ENCODE data around the gene SMAD1.

The SMAD1 gene

DNA sequence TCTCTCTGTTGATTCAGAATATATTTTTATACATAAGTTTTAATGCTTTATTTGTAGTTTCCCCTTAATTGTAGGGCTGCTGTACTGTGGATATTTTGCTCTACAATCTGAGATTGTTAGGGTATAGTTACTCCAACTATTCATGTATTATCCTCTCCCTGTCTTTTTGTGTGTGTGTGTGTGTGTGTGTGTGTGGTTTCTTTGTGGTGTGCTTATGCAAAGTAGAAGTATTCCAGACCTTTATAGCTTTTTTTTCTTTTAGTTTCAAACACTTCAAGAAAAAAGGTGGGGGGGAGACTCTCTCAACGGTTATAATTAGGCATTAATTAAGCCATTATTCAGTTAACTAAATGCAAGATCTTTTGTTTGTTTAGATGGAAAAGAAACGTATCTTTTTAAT lies 6.7 kb downstream of the SMAD1 start:
- TF ChIP-seq, protein P1, sequence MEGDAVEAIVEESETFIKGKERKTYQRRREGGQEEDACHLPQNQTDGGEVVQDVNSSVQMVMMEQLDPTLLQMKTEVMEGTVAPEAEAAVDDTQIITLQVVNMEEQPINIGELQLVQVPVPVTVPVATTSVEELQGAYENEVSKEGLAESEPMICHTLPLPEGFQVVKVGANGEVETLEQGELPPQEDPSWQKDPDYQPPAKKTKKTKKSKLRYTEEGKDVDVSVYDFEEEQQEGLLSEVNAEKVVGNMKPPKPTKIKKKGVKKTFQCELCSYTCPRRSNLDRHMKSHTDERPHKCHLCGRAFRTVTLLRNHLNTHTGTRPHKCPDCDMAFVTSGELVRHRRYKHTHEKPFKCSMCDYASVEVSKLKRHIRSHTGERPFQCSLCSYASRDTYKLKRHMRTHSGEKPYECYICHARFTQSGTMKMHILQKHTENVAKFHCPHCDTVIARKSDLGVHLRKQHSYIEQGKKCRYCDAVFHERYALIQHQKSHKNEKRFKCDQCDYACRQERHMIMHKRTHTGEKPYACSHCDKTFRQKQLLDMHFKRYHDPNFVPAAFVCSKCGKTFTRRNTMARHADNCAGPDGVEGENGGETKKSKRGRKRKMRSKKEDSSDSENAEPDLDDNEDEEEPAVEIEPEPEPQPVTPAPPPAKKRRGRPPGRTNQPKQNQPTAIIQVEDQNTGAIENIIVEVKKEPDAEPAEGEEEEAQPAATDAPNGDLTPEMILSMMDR (IDR thresholded peaks at IDR 0.05; ENCODE audit: low read depth, low read length) = no peak
- H3K4me3 ChIP-seq (ENCODE audit: low read depth, low read length) = no peak overlapping the region

DNA sequence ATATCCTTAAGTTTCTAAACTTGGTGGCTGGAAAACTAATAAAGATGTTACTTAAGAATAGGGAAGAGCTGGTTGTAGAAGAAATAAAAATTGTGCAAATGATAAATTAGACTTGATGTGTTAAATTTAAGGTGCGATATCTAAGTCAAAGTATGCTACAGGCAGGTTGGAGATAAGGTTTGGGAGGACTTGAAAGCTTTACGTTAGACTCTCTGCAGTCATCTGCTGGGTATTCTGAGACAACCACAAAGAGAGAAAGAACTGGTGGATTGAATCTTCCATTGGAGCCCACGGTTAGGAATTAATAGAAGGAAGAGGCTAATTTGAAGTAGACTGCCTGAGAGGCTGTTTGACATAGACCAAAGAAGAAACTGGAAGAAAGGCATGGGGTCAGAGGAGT lies 7.9 kb downstream of the SMAD1 start:
- no peak overlapping the region for H3K4me3 ChIP-seq (ENCODE audit: low read depth, low read length)
- TF ChIP-seq, protein P1 (IDR thresholded peaks at IDR 0.05; ENCODE audit: low read depth, low read length) = no peak

DNA sequence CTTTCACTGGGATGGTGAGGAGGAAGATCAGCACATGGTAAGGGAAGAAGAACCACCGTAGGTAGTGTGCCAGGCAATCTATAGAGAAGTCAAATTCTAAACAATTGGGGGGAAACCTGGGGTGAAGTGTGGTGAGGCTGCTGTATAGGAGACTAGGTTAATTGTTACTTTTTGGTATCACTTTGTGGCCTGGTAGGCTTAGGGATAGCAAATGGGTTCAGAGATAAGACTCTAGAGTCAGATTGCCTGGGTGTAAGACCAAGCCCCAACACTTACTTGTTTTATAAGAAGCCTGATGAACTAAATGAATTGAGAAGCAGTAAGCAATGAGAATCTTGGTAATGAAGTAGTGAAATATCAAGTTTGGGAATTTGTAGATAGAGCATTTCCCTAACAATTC lies 8.7 kb downstream of the SMAD1 start:
- TF ChIP-seq, protein P1 (IDR thresholded peaks at IDR 0.05; ENCODE audit: low read depth, low read length) = no peak
- H3K4me3 ChIP-seq (ENCODE audit: low read depth, low read length) = no peak overlapping the region

DNA sequence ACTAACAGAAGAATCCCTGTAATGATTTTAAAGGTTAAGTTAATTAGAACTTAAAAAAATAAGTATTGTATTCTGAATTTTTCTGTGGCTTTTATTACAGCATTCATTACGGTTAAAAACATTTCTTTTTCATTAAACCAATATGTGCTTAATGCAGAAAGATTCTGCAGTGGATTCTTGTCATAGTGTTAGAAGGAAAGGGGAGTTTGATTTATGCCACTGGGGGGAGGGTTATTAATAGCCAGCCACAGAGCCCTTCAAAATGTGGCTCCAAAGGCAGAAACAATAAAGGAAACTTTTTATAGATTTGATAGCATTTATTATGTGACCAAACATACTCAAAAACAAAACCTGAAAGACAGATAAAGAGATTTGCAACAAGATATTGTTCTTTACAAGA lies 9.1 kb downstream of the SMAD1 start:
- no peak overlapping the region for H3K4me3 ChIP-seq (ENCODE audit: low read depth, low read length)
- TF ChIP-seq, protein P1 (IDR thresholded peaks at IDR 0.05; ENCODE audit: low read depth, low read length) = no peak

DNA sequence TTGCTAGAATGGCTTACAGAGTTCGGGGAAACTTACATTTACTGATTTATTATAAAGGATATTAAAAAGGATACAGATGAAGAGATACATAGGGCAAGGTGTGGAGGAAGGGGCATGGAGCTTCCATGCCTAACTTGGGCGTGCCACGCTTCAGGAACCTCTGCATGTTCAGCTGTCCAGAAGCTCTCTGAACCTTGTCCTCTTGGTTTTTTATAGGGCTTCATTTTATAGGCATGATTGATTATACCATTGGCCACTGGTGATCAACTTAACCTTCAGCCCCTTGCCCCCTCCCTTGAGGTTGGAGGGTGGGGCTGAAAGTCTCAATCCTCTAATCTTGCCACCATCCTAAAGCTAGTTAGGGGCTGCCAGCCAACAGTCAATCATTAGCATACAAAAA lies 10.7 kb downstream of the SMAD1 start:
- TF ChIP-seq, protein P1 (IDR thresholded peaks at IDR 0.05; ENCODE audit: low read depth, low read length) = no peak
- no peak overlapping the region for H3K4me3 ChIP-seq (ENCODE audit: low read depth, low read length)

DNA sequence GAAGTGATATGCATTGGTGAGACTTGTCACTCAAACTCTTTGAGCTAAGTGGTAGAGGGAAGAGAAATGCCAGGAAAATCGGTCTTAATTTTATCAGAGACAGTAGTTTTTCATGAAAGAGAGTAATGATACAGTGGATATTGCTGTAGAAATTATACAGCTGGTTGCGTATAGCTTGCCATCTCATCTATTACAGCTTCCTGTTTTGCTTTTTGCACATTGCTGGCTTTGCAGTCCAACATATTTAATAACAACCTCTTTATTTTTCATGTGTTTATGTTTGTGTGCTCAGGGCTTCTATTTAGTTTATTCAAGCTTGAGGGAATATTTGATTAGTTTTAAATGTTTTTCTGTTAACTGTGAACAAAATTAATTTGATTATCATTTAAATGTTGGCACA lies 11.5 kb downstream of the SMAD1 start:
- TF ChIP-seq, protein P1 (IDR thresholded peaks at IDR 0.05; ENCODE audit: low read depth, low read length) = no peak

DNA sequence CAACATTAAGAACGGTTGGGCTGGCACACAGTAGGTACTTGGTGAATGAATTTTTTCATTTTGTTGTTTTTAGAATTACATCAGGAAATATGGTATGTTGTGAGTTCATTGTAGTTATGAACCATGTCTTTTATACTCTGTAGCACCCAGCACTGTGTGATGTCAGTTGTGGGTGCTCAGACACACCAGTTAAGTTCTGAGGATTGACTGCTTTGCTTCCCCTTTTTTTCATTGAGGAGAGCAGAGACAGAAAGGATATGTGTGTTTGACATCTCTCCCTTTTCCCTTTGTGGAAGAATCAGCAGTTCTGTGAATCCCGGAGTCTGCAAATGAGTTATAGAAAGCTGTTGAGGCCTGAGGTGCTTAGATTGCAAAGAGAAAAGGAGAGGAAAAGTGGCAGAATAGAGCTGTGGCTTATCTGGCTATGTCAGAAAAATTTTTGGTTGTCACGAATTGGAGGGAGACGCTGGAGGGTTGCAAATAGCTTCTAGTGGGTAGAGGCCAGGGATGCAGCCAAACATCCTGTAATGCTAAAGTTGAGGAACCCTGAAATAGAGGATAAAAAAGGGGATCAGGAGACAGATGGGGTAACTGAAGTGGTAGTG lies 13.1 kb downstream of the SMAD1 start:
- no peak overlapping the region for H3K4me3 ChIP-seq (ENCODE audit: low read depth, low read length)
- TF ChIP-seq, protein P1 (IDR thresholded peaks at IDR 0.05; ENCODE audit: low read depth, low read length) = no peak

More for the DNA sequence above, 11.5 kb downstream of the SMAD1 start:
- H3K4me3 ChIP-seq (ENCODE audit: low read depth, low read length) = no peak overlapping the region
